HepG2 (cell line): Measurements from ENCODE around the gene HOXA11.

Experiments
- FOXK2 ChIP-seq: fragments of 450-650 bp; IDR thresholded peaks from 2 replicates; pipeline ENCODE4 v1.6.1; 2016
- KLF13 ChIP-seq: sonication (generic); formaldehyde crosslinking; IDR thresholded peaks from 2 replicates; pipeline ENCODE4 v1.4.0; 2020; ENCODE audit warnings: mild to moderate bottlenecking, missing genetic modification reagents
- NR2F2 ChIP-seq: IDR thresholded peaks from 2 replicates; pipeline ENCODE4 v1.6.1; 2012; ENCODE audit warnings: low read depth, inconsistent platforms, borderline replicate concordance
- POLR2AphosphoS5 ChIP-seq: IDR thresholded peaks from 2 replicates; pipeline ENCODE4 v1.6.1; 2012; ENCODE audit warnings: low read depth, low read length
- RERE ChIP-seq: IDR thresholded peaks from 2 replicates; pipeline ENCODE4 v1.6.1; 2016; ENCODE audit warnings: low read depth, missing genetic modification reagents, missing compliant biosample characterization
- SP4 ChIP-seq: sonication (generic); formaldehyde crosslinking; IDR thresholded peaks from 2 replicates; pipeline ENCODE4 v1.8.1; 2023; ENCODE audit warnings: mild to moderate bottlenecking, missing genetic modification reagents
- TCF7 ChIP-seq: sonication (generic); IDR thresholded peaks from 2 replicates; pipeline ENCODE4 v1.6.1; 2016; ENCODE audit warnings: antibody characterized with exemption, low read depth
- ZKSCAN1 ChIP-seq: fragments of 150-350 bp; IDR thresholded peaks from 2 replicates; pipeline ENCODE4 v1.6.1; 2014; ENCODE audit warnings: low read length
- ZNF354B ChIP-seq: sonication (generic); formaldehyde crosslinking; IDR thresholded peaks from 2 replicates; pipeline ENCODE4 v1.8.0; 2022; ENCODE audit warnings: mild to moderate bottlenecking, missing genetic modification reagents
- ZNF562 ChIP-seq: sonication (generic); formaldehyde crosslinking; IDR thresholded peaks from 2 replicates; pipeline ENCODE4 v1.8.0; 2022; ENCODE audit warnings: missing genetic modification reagents, borderline replicate concordance
- ZNF670 ChIP-seq: sonication (generic); formaldehyde crosslinking; IDR thresholded peaks from 2 replicates; pipeline ENCODE4 v1.8.0; 2022; ENCODE audit warnings: mild to moderate bottlenecking, missing genetic modification reagents, borderline replicate concordance
- ZSCAN25 ChIP-seq: sonication (generic); formaldehyde crosslinking; IDR thresholded peaks from 2 replicates; pipeline ENCODE4 v1.8.0; 2022; ENCODE audit warnings: mild to moderate bottlenecking, missing genetic modification reagents

DNA sequence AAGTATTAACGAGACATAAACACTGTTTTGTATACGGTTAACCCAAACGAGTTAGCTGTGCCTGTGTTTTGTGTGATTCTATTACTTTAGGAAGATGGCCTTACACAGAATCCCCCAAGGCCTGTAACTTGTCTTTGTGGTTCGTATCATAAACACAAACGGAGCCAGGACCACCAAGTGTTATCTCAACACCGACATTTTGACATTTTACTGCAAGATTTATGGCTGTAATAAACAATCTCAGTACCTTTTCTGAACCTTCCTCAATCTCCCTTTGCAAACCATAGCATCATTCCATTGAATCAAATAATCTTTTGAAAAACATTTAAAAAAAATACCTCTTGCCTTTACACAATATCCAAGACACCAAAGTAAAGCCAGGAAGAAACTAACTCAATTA lies 52.1 kb downstream of the HOXA11 start:
- TF ChIP-seq ZKSCAN1 = no peak
- no peak for TF ChIP-seq KLF13 (CRISPR knock-in tag)
- no peak for TF ChIP-seq SP4
- no peak for TF ChIP-seq NR2F2
- no peak for TF ChIP-seq POLR2AphosphoS5
- no peak for TF ChIP-seq RERE
- no peak for TF ChIP-seq FOXK2
- no peak for TF ChIP-seq ZSCAN25 (CRISPR knock-in tag)
- no peak for TF ChIP-seq ZNF562
- TF ChIP-seq TCF7 = no peak
- TF ChIP-seq ZNF670 (CRISPR knock-in tag) = no peak
- TF ChIP-seq ZNF354B (CRISPR knock-in tag) = no peak
